Hematopoietic multipotent progenitor cell treated with erythropoietin and hydrocortisone succinate and interleukin-3 and kit ligand, for 6 days (in vitro differentiated cells): ENCODE results near the gene CAPG.
"Not testable (repeated sequence)": the region's sequence is repeated elsewhere in the genome, so short reads cannot be mapped to it uniquely, and the experiment has no call there.

Experiments used
- DNase-seq: peaks from one replicate; pipeline ENCODE4 v3.0.0-alpha.2; 2015

The CAPG gene, protein sequence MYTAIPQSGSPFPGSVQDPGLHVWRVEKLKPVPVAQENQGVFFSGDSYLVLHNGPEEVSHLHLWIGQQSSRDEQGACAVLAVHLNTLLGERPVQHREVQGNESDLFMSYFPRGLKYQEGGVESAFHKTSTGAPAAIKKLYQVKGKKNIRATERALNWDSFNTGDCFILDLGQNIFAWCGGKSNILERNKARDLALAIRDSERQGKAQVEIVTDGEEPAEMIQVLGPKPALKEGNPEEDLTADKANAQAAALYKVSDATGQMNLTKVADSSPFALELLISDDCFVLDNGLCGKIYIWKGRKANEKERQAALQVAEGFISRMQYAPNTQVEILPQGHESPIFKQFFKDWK

DNA sequence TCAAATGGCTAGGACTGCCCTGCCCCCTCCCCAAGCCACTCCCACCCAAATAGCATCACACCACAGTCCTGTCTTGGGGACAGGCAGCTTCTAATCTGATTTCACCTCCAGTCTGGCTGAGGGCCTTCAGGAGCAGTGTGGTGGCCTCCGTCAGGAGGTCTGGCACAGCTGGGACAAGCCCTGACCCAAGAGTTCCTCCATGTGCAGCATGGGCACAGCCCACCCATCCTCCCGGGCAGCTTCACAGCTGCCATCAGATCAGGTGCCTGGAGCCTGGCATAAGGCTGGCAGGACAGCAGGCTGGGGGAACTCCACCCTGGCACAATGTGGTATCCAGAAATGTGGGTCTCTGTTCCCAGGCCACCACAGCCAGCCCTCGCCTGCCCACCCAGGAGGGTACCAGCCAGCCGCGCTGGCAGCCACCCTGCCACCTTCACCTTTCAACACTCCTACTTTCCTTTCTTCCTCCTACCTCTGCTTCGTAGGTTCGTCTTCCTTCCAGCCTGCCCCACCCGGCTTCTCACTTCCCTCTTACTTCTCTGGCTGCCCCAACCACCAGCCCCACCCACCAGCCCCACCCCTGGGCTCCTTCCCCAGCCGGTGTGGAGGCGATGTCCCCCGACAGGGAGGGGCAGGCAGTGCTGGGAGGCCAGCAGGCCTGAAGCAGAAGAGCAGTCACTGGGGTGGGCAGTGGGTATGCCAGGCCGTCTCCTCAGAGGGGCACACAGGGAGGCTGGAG, at the start of gene CAPG:
Gene CAPG (minus strand): TSS at position 522 of the 739 bp plus-strand sequence. CDS start 8,221 bp downstream, outside the sequence.
- DNase-seq, result peak; percentile 85

DNA sequence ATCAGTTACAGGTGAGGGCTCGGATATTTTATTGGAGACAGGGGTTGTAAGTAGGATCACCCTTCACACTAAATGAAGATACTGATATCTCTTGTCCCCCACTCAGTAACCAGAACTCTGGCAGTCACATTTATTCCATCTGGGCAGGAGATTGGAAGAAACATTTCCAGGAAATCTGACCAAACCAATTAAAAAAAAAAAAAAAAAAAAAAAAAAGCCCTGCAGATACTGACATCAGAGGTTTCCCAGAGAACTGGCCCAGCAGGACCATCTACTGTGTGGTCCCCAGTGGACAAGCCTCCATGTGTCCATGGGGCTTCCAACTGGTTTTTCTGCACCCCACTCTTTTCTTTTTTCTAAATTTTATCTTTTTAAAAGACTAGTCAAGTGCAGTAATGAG, 49.6 kb upstream of the CAPG start:
- no peak for DNase-seq

DNA sequence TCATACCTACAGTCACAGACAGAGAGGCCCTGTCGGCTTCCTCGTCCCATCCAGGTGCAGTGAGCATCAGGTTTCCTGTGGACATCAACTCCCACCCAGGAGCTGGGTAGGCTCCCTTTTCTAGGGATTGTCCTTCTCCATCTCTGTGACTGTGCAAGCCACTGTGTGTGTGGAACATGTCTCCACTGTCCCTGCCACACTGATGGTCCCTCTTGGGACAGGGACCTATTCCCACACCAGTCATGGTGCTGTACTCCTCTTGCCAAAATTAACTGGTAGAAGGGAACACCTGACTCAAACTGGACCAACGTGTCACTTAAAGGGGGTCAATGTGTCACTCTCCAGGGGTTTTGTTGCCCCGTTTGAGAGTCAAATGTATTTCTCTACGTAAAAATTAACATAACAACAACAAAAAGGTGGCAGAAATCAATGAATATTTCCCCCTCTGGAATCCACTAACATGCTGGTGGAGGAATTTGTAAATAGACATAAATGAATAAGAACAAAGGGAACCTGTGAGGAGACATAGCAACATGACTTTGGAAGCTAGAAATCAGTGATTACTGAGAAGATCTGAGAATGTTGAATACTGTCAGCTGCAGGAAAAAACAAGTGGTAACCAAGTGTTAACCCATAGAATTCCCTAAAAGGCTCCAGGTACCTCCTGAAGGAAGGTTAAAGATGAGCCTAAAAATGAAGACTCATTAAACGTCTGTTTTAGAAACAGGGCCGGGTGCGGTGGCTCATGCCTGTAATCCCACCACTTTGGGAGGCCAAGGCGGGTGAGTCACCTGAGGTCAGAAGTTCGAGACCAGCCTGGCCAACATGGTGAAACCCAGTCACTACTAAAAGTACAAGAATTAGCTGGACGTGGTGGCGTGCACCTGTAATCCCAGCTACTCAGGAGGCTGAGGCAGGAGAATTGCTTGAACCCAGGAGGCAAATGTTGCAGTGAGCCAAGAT, 48.7 kb upstream of the CAPG start:
- no peak for DNase-seq

DNA sequence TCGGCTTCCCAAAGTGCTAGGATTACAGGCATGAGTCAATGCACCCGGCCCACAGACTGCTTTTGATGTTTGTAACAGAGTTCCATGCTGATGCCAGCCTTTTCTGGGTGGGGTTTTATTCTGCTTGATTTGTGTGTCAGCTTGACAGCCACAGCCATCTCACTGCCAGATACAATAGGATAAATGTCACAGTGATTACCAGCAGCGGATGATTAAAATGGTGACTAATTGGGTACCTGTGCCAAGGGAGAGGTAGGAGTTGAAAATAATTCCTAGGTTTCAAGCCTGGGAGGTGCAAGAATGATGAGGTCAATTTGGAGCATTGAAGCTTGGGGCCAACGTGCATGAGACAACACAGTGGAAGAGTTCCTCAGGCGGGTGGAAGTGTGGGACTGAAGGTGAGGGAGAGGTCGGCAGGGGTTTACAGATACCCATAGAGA, 47.7 kb upstream of the CAPG start:
- DNase-seq, result no peak

DNA sequence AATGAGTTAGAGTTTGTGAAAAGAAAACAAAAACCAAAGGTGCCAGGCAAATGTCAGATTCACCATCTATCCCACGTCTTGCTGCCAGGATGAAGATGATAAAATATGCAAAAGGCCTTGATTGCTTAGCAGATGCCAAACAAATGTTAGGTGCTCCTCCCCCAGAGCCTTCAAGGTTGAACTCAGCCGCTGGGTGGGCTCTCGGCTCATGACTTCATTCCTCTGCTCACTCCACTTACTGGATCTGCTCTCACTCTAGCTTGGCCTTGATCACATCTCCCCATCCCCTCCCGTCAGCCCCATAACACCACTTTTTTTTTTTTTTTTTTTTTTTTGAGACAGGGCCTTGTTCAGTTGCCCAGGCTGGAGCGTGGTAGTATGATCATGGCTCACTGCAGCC, 46.9 kb upstream of the CAPG start:
- no peak for DNase-seq

DNA sequence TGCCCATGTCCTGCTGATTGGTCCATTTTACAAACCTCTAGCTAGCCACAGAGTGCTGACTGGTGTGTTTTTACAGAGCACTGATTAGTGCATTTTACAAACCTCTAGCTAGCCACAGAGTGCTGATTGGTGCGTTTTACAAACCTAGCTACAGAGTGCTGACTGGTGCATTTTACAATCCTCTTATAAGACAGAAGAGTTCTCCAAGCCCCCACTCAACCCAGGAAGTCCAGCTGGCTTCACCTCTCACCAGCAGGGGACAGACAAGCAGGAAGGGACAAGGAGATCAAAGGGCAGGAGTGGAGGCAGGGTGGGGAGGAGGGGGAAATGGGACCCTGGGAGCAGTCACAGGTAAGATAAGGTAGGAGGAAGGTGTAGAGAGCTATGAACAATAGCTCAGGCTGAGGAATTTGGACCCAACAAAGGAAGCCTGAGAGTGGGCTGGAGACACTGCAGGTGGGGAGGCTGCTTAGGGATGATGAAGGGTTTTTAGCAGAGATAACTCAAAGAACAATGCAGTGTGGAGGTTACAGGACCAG, 45.5 kb upstream of the CAPG start:
- DNase-seq, result no peak

DNA sequence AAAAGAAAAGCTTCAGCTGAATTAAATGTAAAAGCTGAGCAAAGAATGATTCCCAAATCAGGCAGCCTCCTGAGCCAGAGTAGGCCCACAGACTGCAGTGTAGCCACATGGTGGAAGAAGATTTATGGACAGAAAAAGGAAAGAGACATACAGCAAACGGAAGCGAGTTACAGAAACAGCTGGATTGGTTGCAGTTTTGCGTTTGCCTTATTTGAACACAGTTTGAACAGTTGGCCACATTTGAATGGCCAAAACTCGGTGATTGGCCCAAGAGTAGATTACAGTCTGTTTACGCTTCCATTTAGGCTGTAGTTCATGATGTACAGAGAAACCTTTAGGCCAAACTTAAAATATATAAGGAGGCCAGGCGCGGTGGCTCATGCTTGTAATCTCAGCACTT, 43.4 kb upstream of the CAPG start:
- no peak for DNase-seq

DNA sequence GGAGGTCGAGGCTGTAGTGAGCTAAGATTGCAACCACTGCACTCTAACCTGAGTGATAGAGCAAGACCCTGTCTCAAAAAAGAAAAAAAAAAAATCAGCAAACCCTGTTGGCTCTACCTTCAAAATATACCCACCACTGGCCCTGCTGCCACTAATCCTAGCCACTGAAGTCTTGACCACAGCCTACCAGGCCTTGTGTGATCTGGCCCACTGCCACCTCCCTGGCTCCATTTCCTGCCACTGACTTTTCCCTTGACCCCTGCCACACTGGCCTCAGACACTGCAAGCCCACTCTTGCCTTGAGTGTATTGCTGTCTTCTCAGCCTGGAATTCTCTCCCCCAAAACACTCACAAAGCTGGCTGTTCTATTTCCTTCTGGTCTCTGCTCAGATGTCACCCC, 42.1 kb upstream of the CAPG start:
- no peak for DNase-seq

DNA sequence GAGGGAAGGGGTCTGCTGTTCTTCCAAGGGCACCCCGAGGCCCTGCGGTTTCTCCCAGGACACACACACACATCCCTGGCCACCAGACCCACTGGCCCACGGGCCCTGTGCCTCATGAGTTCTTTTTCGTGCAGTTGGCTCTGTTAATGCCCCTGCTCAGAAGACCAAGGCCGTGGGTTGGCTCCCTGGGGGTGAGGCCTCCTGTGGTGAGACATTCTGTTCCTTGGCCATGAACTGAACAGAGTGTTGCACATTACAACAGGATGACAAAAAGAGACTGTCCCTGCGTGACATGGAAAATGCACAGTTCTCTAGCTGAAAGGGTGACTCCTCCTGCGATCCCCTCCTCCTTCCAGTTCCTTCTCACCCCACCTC, 39.0 kb upstream of the CAPG start:
- no peak for DNase-seq

DNA sequence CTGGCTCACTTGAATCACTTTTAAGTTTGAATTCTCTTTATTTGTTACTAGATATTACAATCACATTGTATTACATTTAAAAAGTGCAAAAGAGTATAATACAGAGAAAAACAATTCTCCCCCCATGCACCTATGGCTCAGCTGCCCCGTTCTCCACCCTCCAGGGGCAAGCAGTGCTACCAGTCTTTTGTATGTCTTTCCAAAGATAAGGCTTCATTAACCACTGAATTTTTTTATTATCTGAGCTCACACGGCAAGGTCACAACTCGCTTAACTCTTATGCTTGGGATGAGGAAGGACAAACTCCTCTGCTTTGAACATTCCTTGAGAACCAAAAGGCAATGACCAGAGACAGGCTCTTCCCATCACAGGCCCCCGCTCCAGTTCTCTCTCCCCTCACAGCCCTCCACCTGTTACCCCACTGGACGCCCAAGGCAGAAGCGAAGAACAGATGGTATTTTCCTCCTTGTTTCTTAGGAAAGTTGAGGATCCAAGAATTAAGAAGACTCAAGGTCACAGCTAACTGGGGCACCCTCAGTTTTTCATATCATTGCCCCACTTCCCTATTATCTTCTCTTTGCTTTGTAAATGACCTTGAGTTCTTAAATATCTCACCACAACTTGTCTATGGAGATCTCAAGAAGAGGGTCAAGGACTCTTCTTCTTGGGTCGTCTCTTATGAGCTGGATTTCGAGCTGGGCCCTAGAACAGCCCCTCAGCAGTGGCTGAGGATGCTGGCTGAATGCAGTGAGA, 38.5 kb upstream of the CAPG start:
- DNase-seq, result peak; percentile 66

DNA sequence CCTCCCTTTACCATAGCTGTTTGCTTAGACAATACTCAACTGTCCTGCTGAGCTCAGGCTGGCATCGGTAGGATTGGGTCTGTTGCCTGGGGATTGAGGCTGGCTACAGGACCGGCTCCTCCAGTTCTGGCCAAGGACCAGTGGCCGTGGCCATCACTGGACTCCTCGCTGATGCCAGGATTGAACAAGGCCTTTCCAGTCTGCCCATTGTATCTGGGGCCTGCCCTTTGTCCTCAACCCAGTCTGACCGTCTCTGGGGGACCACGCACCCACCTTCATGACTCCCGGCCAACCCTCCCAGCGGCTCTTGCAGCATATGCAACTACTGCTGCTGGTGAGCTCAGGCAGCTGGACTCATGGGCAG, 37.0 kb upstream of the CAPG start:
- DNase-seq, result no peak

DNA sequence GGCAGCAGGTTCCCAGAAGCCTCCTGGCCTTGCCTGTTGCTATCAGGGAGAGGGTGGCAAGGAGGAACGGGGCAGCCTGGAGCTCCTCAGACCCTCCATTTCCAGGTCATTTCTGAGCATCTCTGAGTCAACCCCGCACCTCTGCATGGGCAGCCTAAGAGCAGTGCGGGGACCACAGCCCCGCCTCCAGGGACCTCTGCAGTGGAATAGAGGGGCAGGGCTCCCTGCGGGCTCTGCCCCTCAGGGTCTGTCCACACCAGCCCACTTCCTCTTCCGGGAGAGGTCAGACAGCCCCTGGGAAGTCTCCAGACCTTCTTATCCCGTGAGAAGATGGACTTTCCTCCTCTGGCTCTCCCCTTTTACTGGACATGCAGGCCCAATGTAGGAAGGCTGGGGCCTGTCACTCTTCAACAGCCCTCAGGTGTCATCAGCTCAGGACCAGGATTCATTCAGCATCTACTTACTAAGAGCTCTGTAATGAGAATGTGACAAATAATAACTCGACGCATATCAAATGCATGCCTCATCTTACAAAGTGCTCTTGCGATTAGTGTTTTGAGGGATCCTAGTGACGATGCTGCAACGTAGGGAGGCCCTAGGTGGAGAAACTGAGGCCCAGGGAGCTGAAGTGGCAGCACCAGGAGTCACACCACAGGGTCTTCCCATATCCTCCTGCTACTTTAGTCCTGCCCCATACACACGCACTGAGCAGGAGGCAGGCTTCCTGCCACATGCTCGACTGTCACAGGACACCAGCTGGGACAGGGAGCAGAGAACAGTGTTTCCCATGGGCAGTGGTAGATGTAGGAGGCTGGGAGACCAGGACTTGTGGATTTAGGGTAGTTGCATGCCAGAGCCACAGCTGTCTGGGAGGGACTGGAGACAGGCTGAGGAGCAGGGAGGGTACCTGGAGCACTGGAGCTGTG, 36.4 kb upstream of the CAPG start:
- DNase-seq, result no peak

DNA sequence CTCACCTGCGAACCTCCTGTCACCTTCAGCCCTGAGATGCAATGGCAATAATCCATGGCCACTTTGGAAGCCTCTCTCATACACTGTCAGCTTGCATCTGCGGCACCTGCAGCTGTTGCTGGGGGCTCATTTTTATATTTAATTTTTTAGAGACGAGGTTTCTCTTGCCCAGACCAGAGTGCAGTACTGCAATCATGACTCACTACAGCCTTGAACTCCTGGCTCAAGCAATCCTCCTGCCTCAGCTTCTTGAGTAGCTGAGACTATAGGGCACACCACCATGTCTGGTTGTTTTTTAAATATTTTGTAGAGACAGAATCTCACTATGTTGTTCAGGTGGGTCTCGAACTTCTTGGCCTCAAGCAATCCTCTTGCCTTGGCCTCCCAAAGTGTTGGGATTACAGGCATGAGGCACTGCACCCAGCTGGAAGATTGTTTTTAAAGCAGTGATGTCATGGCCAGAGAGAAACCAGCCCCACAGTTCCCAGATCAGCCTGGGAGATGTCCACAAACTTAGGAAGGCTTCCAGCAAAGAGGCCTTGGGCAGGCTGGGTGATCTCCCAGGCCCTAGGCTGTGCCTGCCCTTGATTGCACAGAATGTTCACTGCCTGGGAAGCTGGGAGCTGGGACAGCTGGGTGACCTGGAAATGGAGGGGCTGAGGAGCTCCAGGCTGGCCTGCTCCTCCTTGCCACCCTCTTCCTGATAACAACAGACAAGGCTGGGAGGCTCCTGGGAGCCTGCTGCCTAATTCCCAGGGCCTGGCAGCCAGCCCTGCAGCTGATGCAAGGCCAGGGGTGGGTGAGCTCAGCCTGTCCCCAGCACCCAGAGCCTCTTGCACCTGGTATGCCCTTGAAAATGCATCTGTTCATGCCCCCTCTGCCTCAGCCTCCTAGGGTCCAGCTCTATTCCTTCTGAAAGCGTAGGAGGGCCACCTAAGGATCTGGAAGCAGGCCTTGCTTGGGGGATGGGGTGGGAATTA, 35.4 kb upstream of the CAPG start:
- no peak for DNase-seq

DNA sequence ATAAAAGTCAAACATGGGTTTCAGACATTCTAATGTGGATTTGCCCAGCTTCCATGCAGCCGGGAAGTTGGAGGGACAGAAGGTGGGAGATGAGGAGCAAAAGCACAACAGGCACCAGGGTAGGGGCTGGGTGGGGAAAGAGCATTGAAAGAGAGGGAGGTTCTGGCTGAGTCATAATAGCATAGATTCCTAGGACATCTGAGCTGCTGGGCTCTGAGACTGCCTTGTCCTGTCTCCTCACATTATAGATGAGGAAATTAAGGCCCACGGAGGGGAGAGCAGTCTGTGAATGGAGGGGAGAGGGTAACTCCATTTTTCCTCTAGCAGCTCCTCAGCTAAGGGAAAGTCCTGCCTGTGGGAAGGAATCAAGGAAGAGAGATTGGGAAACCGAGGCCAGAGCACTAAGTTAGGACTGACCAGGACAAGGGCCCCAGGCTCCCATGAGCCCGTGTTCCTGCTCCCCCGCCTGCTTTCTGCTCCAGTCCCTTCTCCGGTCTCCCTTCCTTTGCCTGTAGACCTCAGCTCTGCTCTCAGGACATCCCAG, 34.5 kb upstream of the CAPG start:
- no peak for DNase-seq

DNA sequence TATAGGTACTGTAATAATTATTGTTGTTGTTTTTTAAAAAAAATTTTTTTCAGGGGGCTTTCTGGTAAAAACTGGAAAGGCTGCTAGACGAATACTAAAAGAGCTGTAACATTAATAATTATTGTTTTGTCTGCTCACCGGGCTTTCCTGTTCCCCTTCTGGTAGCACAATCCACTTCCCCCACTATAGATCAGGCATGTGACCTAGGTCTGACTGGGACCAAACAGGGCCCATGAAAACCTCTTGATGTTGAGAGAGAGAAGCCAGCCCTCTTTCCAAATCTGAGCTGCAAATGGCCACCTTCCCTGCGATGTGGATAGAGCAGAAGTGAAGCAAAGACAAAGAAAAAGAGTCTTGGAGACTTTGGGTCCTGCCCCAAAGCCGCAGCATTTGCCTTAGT, 31.7 kb upstream of the CAPG start:
- no peak for DNase-seq

DNA sequence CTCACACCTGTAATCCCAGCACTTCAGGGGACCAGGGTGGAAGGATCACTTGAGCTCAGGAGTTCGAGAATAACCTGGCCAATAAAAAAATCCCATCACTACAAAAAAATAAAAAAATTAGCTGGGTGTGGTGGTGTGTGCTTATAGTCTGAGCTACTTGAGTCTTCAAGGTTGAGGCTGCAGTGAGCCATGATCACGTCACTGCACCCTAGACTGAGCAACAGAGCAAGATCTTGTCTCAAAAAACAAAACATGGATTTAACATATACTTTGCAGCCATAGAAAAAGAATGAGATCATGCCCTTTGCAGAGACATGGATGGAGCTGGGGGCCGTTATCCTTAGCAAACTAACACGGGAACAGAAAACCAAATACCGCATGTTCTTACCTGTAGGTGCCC, 30.6 kb upstream of the CAPG start:
- no peak for DNase-seq

DNA sequence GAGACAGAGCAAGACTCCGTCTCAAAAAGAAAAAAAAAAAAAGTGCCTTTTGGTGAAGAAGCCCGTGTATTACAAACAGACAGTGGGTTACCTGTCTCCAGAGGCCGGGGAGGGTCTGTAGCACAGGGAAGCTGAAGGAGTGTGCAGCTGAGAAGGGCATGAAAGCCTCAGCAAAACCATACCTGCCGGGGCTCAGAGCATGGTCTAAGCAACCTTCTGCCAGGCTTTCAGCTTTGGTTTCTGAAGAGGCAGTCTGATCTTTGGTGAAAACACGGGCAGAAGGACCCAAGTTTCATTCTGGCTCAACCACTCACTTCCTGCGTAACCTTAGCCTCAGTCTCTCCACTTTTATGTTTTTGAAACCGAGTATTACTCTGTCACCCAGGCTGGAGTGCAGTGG, 29.8 kb upstream of the CAPG start:
- DNase-seq, result no peak

DNA sequence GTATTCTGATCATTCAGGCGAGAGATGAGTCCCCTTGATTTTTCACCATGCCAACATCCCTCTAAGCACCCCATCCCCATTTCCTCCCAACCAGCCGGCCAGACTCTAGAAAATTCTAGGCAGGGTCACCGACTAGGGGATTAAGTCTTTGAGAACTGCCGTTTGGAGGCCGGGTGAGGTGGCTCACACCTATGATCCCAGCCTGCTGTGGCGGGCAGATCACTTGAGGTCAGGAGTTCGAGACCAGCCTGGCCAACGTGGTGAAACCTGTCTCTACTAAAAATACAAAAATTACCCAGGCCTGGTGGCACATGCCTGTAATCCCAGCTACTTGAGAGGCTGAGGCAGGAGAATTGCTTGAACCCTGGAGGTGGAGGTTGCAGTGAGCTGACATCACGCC, 29.4 kb upstream of the CAPG start:
- DNase-seq, result not testable (repeated sequence)

DNA sequence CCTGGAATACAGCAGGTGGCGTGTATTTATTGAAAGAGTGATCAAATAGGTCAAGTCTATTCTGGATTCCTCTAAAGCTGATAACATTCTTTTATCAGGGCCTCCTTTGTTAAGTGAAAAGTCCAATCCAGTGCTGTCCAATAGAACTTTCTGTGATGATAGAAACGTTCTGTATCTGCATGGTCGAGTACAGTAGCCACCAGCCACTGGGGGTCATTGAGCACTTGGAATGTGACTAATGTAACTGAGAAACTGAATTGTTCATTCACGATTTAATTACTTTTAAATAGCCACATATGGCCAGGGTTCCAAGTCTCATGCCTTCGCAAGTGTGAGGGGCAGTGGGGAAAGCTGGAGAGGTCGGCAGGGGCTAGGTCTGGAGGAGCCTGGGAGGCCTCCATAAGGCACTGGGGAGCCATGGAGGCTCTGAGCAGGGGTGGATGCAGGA, 28.9 kb upstream of the CAPG start:
- no peak for DNase-seq
